ENCODE data around the gene CCL1.
A peak's percentile ranks its signal among the peaks of the same experiment; 100 is the strongest.

The CCL1 gene

DNA sequence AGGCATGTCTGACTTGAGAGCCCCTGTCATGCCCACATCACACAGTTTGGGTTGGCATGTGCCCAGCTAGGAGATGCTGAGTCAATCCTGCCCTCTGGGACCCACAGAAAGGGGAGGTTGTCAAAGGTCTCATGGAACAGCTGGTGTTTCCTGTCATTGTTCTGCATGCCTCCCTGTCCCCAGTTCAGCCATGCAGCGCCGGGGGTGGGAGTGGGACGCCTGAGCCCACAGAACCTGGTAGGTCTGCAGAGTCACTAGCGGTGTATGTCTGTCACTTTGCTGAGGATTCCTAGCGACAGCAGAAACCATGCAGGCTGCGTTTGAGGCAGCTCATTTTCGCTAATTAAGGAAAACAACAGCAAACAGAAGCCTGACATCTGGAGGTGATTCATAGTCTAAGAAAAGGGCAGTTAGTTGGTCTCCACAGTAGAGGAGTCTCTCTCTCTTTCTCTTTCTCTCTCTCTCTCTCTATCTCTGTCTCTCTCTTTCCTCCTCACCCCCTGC, 19.6 kb upstream of the CCL1 start:
- DNase-seq, result no peak

DNA sequence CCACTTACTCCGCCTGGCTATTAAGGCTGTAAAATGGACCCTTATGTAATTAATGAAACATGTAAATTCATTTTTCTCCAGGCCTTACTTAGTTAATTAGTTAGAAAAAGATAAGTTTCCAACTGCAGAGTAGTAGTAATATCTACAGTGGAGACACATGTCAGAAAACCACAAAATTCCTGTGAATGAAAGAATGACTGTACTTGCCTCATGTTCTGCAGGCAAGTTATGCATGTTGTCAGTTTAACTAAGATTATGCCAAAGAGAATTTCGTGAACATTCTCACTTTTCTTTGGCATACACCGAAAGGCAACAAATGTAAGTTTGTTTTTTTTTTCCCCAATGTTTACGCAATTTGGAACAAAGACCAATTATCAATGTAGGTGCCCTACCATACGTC, 16.8 kb upstream of the CCL1 start:
- DNase-seq, result no peak

- DNase-seq, result no peak
These were observed 15.7 kb upstream of the CCL1 start for GRCh38 chr17:34378664-34379101.

DNA sequence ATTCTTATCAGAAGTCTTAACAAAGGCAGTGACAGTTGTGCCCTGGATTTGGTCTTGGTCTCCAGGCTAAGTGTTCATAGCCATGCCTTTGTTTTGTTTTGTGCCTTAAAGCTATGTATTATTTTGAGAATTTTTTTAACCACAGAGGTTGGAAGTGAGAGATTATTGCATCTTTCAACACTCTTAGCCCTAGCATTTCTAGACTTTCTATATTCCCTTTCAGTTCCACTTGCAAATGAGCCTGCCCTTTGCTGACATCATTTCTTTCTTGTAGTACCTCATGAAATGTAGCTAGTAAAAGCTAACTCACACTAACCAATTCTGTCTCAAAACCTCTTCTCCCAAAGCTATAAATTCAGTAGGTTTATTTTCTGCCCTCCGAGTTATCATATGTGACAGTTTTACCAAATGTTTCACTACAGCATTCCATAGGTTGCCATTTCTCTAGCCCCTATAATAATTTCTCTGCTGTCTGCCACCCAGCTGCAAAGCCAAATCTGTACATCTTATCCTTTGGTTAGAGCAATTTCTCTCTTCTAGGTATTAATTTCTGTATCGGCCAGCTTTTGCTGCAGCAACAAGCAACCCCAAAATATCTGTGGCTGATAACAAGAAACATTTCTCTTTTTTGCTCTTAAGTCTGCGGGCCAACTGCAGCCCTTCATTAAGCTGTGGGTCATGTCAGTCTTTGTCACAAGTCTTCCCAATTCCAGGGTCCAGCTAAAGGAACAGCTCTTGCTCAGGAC, 14.2 kb upstream of the CCL1 start:
- no peak for DNase-seq

DNA sequence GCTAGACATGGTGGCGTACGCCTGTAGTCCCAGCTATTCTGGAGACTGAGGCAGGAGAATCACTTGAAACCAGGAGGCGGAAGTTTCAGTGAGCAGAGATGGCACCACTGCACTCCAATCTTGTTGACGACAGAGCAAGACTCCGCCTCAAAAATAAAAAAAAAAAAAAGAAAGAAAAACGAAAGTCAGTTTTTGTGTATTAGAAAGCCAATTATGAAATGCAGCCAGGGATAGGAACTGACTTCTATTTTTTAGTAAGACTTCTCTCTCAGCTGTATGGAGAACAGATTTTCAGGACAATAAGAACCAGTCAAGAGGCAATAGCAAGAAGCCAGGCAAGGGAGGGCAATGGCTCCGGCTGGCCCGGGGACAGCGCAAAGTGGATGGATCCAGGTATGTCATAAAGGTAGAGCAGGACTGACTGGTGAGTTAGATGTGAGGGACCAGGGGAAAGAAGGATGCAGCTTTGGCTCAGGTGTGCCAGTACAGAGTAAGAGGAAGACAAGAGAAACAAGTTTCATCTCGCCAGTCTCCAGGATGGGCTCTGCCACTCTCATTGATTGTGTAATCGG, 12.5 kb upstream of the CCL1 start:
- DNase-seq, result no peak

GRCh38 chr17:34374457-34374856, 11.4 kb upstream of the CCL1 start:
- no peak for DNase-seq

- no peak for DNase-seq
These were observed 8.5 kb upstream of the CCL1 start for GRCh38 chr17:34371405-34372100.

DNA sequence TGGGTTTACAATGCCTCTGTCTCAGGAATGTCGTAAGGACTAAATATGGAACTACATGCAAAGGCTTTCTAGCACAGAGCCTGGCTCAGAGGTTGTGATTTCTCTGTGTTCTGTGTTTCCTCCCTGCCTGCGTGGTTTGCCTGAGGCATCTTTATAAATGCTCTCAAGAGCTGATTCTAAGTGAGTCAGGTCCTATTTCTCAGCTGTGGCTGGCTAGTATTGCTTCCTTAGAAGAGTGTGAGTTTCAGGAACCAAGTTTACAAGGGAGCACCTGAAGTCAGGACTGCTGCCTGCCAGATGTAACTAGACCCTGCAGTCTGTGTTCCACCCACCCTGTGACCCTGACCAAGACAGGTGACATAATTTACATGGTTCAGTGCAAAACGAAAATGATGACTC, 8.0 kb upstream of the CCL1 start:
- no peak for DNase-seq

DNA sequence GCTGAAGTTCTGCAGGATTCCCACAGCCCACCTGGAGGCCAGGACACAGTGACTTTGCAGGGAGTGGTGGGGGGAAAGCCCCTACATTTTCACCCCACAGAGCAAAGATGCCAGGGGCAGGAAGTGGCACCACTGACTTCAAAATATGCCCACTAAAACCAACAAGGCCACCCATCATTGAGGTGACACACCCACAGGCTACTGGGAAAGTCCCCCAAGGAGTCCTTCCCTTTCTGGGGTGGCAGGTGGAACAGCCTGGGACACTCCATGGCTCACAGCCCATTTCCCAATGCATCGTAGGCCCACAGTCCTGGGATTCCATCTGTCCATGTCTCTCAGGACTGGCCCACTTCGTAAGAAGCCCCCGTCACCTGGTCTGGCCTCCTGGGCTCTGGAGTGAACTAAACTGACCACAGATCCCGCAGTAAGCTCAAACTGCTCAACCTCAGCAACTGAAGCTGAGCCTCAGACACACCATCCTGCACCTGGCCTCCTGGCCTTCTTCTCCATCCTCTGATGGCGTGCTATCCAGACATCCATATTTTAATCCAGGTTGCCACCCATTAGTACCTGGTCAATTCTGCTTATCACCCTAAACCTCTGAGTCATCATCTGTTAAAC, 7.5 kb upstream of the CCL1 start:
- no peak for DNase-seq

DNA sequence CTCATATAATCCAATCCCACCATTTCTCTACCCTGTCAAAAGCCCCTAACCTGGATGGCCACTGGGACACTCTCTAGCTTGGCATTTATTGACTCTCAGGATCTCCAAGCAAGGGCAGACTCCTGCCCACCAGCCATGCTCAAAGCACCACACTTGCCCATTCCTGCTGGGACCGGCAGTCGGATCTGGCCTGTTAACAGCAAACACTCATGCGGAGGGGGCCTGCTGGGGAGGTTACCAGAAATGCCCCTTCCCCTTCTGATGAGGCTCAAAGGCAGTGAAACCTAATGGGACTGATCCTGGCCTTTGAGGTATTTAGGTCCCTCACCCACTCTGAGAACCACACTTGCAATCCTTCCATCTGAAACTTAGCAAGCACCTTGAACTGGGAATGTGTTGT, 6.5 kb upstream of the CCL1 start:
- DNase-seq, result no peak

GRCh38 chr17:34368946-34369500, 6.0 kb upstream of the CCL1 start:
- no peak for DNase-seq

- DNase-seq, result no peak
These were observed 5.3 kb upstream of the CCL1 start for GRCh38 chr17:34368196-34368945.

GRCh38 chr17:34367486-34368195, 4.6 kb upstream of the CCL1 start:
- no peak for DNase-seq

- DNase-seq, result no peak
These were observed 3.6 kb upstream of the CCL1 start for GRCh38 chr17:34366529-34367107.

DNA sequence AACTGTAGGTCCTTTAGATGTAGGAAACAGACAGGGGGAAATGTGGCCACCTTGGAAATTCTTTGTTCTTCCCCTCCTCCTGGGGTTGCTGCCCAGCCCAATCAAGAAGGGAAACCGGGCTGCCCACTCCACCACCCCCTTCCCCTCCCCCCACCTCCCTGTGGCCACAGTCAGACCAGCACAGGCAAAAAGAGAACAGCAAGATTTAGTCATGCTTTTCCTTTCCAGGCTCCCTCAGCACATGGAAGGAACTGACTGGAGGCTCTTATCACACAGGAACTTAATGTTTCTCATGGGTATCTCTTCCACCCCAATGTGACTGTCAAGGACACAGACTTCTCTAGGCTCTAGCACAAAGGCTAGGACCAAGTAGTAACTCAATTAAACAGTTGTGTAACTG, 3.0 kb upstream of the CCL1 start:
- no peak for DNase-seq

DNA sequence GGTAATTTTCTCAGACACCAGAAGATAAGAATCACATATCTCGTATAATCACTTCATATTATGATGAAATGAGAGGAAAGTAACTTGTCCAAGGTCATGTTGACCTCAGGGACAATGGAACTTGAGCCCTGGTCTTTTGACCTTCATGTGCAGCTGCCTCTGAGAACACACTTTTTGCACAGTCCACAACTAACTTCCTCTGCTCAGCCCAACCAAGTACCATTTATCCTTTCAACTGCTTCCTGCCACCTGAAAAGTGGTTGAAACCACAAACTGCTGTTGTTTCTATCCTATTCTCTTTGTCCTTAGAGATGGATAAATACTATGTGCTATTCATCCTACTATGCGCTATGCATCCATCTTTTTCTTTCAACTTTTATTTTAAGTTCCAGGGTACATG, 2.3 kb upstream of the CCL1 start:
- DNase-seq, result no peak

DNA sequence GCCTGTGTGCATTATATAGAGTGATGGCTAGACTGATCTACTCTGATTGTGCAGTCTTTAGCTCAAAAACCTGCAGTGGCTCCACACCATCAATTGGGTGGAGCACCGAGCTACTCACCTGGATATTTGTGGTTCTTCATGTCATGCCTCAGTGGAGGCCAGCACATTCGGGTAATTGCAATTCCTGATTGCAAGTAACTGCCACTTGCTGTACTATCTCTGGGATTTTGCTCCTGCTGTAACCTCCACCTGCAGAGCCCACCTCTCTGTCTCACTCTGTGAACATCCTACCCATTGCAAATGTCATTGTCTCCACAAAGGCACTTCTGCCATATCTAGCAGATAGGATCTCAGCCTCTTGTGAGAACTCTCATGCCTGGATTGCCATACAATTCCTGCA, 1.7 kb upstream of the CCL1 start:
- no peak for DNase-seq

GRCh38 chr17:34361478-34362061, 1.5 kb downstream of the CCL1 start:
- peak; percentile 14 for DNase-seq

- DNase-seq, result no peak
These were observed 2.3 kb downstream of the CCL1 start for GRCh38 chr17:34360601-34361270.

DNA sequence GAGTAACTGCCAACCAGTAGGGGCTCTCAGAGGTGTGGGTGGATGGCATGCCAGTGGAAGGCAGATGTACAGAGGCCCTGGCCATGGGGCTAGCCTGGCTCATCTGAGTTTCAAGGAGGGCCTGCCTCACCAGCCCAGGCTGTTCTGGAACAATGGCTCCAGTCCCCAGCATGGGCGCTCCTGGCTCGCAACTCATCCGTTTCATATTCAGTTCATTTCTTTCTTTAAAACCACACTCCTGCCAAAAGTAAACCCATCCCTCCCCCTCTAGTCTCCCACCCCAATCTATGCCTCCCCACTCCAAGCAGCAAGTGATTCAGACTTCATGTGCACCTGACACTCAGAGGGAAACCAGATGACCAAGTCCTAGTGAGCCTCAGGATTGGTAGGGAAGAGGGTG, 4.4 kb downstream of the CCL1 start:
- no peak for DNase-seq

DNA sequence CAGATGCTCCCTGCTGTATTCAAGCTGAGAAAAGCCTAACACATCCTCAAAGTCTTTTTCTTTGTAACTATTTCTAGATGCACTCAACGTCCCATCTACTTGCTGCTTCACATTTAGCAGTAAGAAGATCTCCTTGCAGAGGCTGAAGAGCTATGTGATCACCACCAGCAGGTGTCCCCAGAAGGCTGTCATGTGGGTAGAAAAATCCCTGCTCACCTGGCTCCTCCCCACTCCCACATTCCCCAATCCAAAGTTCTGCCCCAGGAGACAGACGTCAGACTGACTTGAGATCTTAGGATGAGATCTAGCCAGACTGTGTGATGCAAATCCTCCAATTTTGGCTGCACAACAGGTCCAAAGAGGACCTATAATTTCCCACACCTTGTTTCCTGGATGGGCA, 5.6 kb downstream of the CCL1 start:
- no peak for DNase-seq
